ENCODE results near the gene SMG1. TPM values are rescaled to one million over a fixed set of nuclear protein-coding genes. Genes with fewer than 3 reads are reported as not detected.
A peak's percentile ranks its signal among the peaks of the same experiment; 100 is the strongest.
"Not testable (repeated sequence)": the region's sequence is repeated elsewhere in the genome, so short reads cannot be mapped to it uniquely, and the experiment has no call there.

Gene SMG1
- total and polyA plus RNA-seq, 2 of the 13 experiments (the other 11 are each of a cell fraction or from before 2014, with no cell fraction given) = 48.7 to 53.7 TPM

GRCh38 chr16:18908716-18909115 lies 17.5 kb downstream of the SMG1 start:
- intact Hi-C loops (cut with micrococcal nuclease; ENCODE audit: unreplicated experiment); H3K4me2 ChIP-seq (ENCODE audit: low read depth, low read length); H3K9me3 ChIP-seq (ENCODE audit: low read length); ATAC-seq; DNase-seq (ENCODE audit: low spot score); CTCF ChIA-PET (ENCODE audit: low intra/inter-chr PET ratio, low total read pairs); POLR2A ChIA-PET; H3K27me3 ChIP-seq (ENCODE audit: control insufficient read depth in 1 of 2, insufficient read depth in 2 of 2, low read length in 2 of 2); H3K4me3 ChIP-seq (replicated peaks in 1 of 3; ENCODE audit: insufficient read depth in 1 of 3, low read depth in 2 of 3, low read length in 3 of 3); H3K36me3 ChIP-seq (replicated peaks in 1 of 2; ENCODE audit: control insufficient read depth in 1 of 2, insufficient read depth in 2 of 2, low read length in 2 of 2); H3K27ac ChIP-seq (ENCODE audit: extremely low read length, insufficient read depth, low read length); FAIRE-seq; BruUV-seq (replicated peaks); H3K9ac ChIP-seq (ENCODE audit: insufficient read depth, low read depth, low read length); H2AFZ ChIP-seq (ENCODE audit: low read length): not testable (repeated sequence)
- in situ Hi-C loops (cut with HindIII; ENCODE audit: extremely low pct_ligation_motif_present, low pct_unique_long_range_greater_than_20kb) = loop anchor here (10.0 kb wide), 1 partner anchor 56 kb away; no protein-coding TSS in a partner anchor
- H3K4me1 ChIP-seq (ENCODE audit: insufficient read depth, low read length) = peaks cover 34% of the 10 kb centered on the region
- WGBS (ENCODE audit: low lambda C conversion rate) = 98% methylated on average over 12 of the region's 12 CpGs
- peaks cover 85% of the 10 kb centered on the region for H3K79me2 ChIP-seq (ENCODE audit: insufficient read depth, low read length)
- H4K20me1 ChIP-seq (ENCODE audit: insufficient read depth, low read length) = peaks cover 22% of the 10 kb centered on the region; the same call in 1 of the 2 replicates
- TF ChIP-seq, protein P1, sequence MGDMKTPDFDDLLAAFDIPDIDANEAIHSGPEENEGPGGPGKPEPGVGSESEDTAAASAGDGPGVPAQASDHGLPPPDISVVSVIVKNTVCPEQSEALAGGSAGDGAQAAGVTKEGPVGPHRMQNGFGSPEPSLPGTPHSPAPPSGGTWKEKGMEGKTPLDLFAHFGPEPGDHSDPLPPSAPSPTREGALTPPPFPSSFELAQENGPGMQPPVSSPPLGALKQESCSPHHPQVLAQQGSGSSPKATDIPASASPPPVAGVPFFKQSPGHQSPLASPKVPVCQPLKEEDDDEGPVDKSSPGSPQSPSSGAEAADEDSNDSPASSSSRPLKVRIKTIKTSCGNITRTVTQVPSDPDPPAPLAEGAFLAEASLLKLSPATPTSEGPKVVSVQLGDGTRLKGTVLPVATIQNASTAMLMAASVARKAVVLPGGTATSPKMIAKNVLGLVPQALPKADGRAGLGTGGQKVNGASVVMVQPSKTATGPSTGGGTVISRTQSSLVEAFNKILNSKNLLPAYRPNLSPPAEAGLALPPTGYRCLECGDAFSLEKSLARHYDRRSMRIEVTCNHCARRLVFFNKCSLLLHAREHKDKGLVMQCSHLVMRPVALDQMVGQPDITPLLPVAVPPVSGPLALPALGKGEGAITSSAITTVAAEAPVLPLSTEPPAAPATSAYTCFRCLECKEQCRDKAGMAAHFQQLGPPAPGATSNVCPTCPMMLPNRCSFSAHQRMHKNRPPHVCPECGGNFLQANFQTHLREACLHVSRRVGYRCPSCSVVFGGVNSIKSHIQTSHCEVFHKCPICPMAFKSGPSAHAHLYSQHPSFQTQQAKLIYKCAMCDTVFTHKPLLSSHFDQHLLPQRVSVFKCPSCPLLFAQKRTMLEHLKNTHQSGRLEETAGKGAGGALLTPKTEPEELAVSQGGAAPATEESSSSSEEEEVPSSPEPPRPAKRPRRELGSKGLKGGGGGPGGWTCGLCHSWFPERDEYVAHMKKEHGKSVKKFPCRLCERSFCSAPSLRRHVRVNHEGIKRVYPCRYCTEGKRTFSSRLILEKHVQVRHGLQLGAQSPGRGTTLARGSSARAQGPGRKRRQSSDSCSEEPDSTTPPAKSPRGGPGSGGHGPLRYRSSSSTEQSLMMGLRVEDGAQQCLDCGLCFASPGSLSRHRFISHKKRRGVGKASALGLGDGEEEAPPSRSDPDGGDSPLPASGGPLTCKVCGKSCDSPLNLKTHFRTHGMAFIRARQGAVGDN (CRISPR knock-in tag; IDR thresholded peaks at IDR 0.05) = 0 out of 2 replicates have a peak, but pooled peaks have one; percentile 10

DNA sequence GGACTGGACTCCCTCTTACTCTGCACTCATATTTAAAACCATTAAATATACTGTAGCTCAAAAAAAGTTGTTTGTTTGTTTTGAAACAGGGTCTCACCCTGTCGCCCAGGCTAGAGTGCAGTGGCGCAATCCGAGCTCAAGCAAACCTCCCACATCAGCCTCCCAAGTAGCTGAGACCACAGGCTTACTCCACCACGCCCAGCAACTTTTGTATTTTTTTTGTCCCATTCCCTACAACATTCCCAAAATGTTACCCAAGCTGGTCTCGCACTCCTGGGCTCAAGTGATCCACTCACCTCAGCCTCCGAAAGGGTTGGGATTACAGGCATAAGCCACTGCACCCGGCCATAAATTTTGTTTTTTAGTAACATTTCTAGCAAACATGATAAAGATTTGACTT lies 23.4 kb downstream of the SMG1 start:
- CTCF ChIA-PET (ENCODE audit: low intra/inter-chr PET ratio, low total read pairs); H2AFZ ChIP-seq (ENCODE audit: low read length); H3K9me3 ChIP-seq (ENCODE audit: low read length); intact Hi-C loops (cut with micrococcal nuclease; ENCODE audit: unreplicated experiment); BruUV-seq (replicated peaks); H3K27me3 ChIP-seq (ENCODE audit: control insufficient read depth in 1 of 2, insufficient read depth in 2 of 2, low read length in 2 of 2); H3K36me3 ChIP-seq (replicated peaks in 1 of 2; ENCODE audit: control insufficient read depth in 1 of 2, insufficient read depth in 2 of 2, low read length in 2 of 2); ATAC-seq; H3K27ac ChIP-seq (ENCODE audit: extremely low read length, insufficient read depth, low read length); H3K4me2 ChIP-seq (ENCODE audit: low read depth, low read length); DNase-seq (ENCODE audit: low spot score); H3K9ac ChIP-seq (ENCODE audit: insufficient read depth, low read depth, low read length); FAIRE-seq; H3K4me3 ChIP-seq (replicated peaks in 1 of 3; ENCODE audit: insufficient read depth in 1 of 3, low read depth in 2 of 3, low read length in 3 of 3): not testable (repeated sequence)
- Histone ChIP-seq H3K4me1 (ENCODE audit: insufficient read depth, low read length) (peaks cover 35% of the 10 kb centered on the region), H3K79me2 (ENCODE audit: insufficient read depth, low read length) (peaks cover 80% of the 10 kb centered on the region), H4K20me1 (ENCODE audit: insufficient read depth, low read length) (peaks cover 26% of the 10 kb centered on the region)
- 94% methylated on average over 7 of the region's 7 CpGs for WGBS (ENCODE audit: low lambda C conversion rate)
- TF ChIP-seq ZNF7 (CRISPR knock-in tag; IDR thresholded peaks at IDR 0.05) (0 out of 2 replicates have a peak, but pooled peaks have one; percentile 18), ZNF460 (CRISPR knock-in tag; IDR thresholded peaks at IDR 0.05; ENCODE audit: borderline replicate concordance) (peak; percentile 91), POGZ (CRISPR knock-in tag; IDR thresholded peaks at IDR 0.05) (peak; percentile 29; the same call in 1 of the 2 replicates), CEBPB (IDR thresholded peaks at IDR 0.05; ENCODE audit: borderline replicate concordance, low read depth, low read length) (peak; percentile 4; the same call in 1 of the 2 replicates)
- POLR2A ChIA-PET = interaction anchor here (2.0 kb wide), 1 partner anchor 101 kb away, joined by 8 read pairs; the partner anchor contains the start of gene ARL6IP1
- in situ Hi-C loops (cut with HindIII; ENCODE audit: extremely low pct_ligation_motif_present, low pct_unique_long_range_greater_than_20kb) = loop anchor here (10.0 kb wide), 1 partner anchor 62 kb away; no protein-coding TSS in a partner anchor

DNA sequence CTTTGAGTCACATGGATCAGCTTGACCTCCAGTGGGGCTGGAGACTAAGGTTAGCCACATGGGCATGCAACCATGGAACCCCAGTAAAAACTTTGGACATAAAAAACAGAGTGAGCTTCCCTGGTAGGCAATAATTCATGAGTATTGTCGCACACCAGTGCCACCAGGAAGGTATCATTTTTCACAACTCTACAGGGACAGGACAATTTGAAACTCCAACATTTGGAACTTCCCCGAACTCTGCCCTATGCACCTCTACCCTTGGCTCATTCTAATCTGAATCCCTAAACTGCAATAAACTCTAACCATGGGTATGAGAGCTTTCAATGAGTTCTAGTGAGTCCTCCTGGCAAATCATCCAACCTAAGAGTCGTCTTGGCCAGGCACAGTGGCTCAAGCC lies 24.2 kb downstream of the SMG1 start:
- FAIRE-seq; H3K36me3 ChIP-seq (replicated peaks in 1 of 2; ENCODE audit: control insufficient read depth in 1 of 2, insufficient read depth in 2 of 2, low read length in 2 of 2); H3K9ac ChIP-seq (ENCODE audit: insufficient read depth, low read depth, low read length); H3K27me3 ChIP-seq (ENCODE audit: control insufficient read depth in 1 of 2, insufficient read depth in 2 of 2, low read length in 2 of 2); H3K9me3 ChIP-seq (ENCODE audit: low read length); ATAC-seq; H3K27ac ChIP-seq (ENCODE audit: extremely low read length, insufficient read depth, low read length); H2AFZ ChIP-seq (ENCODE audit: low read length); CTCF ChIA-PET (ENCODE audit: low intra/inter-chr PET ratio, low total read pairs); intact Hi-C loops (cut with micrococcal nuclease; ENCODE audit: unreplicated experiment); H3K4me2 ChIP-seq (ENCODE audit: low read depth, low read length); DNase-seq (ENCODE audit: low spot score); H3K4me3 ChIP-seq (replicated peaks in 1 of 3; ENCODE audit: insufficient read depth in 1 of 3, low read depth in 2 of 3, low read length in 3 of 3); BruUV-seq (replicated peaks): not testable (repeated sequence)
- POLR2A ChIA-PET = interaction anchor here (2.0 kb wide), 1 partner anchor 101 kb away, joined by 8 read pairs; the partner anchor contains the start of gene ARL6IP1
- Histone ChIP-seq H3K79me2 (ENCODE audit: insufficient read depth, low read length) (peaks cover 78% of the 10 kb centered on the region), H3K4me1 (ENCODE audit: insufficient read depth, low read length) (peaks cover 35% of the 10 kb centered on the region), H4K20me1 (ENCODE audit: insufficient read depth, low read length) (peaks cover 26% of the 10 kb centered on the region)
- 96% methylated on average over 3 of the region's 3 CpGs for WGBS (ENCODE audit: low lambda C conversion rate)
- in situ Hi-C loops (cut with HindIII; ENCODE audit: extremely low pct_ligation_motif_present, low pct_unique_long_range_greater_than_20kb) = loop anchor here (10.0 kb wide), 1 partner anchor 63 kb away; no protein-coding TSS in a partner anchor
